ENCODE measurements around the gene SCART1. TPM values are rescaled to one million over a fixed set of nuclear protein-coding genes. Genes with fewer than 3 reads are reported as not detected.

Gene SCART1
- total and polyA plus RNA-seq, 9 donors = 0.53 to 1.9 (median 1.4) TPM

DNA sequence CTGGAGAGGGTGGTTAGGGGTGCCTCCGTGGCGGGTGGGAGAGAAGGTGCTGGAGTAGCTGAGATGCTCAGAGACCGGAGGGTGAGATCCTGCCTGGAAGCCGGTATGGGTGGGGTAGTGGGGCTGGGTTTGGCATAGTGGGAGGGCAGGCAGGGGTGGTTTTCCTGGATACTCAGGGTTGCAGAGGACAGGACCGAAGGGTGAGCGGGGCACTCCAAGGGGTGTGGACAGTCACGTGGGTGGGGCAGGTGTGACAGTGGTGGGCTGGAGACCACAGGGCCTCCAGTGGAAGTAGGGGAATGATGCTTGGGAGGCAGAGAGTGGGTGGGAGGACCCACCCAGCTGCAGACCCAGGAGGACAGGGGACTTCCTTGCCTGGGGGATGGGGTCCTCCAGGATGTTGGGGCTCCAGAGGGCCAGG, 1.9 kb downstream of the SCART1 start:
- Histone ChIP-seq H3K9me3 (replicated peaks; ENCODE audit: control insufficient read depth, low read depth, low read length) (no peaks in the 10 kb centered on the region), H3K4me1 (ENCODE audit: control insufficient read depth, insufficient read depth, low read length) (no peaks in the 10 kb centered on the region), H3K36me3 (ENCODE audit: control insufficient read depth, insufficient read depth, low read length) (no peaks in the 10 kb centered on the region), H3K27ac (ENCODE audit: low read length) (no peak overlapping the region), H3K4me3 (ENCODE audit: low read length) (no peak overlapping the region), H3K27me3 (ENCODE audit: control insufficient read depth, insufficient read depth, low read length) (no peaks in the 10 kb centered on the region)
- 75% methylated on average over 7 of the region's 7 CpGs for WGBS (ENCODE audit: insufficient coverage)
- DNase-seq = no peak

- H3K4me1 ChIP-seq (ENCODE audit: control insufficient read depth, insufficient read depth, low read length) = no peaks in the 10 kb centered on the region
- no peak overlapping the region for H3K4me3 ChIP-seq (ENCODE audit: low read length)
- H3K27me3 ChIP-seq (ENCODE audit: control insufficient read depth, insufficient read depth, low read length) = no peaks in the 10 kb centered on the region
- H3K36me3 ChIP-seq (ENCODE audit: control insufficient read depth, insufficient read depth, low read length) = no peaks in the 10 kb centered on the region
- no peak overlapping the region for H3K27ac ChIP-seq (ENCODE audit: low read length)
- WGBS (ENCODE audit: insufficient coverage) = 83% methylated on average over 46 of the region's 46 CpGs
- DNase-seq = no peak
- H3K9me3 ChIP-seq (replicated peaks; ENCODE audit: control insufficient read depth, low read depth, low read length) = no peaks in the 10 kb centered on the region
These were observed 2.6 kb downstream of the SCART1 start for GRCh38 chr10:133456041-133456951.

DNA sequence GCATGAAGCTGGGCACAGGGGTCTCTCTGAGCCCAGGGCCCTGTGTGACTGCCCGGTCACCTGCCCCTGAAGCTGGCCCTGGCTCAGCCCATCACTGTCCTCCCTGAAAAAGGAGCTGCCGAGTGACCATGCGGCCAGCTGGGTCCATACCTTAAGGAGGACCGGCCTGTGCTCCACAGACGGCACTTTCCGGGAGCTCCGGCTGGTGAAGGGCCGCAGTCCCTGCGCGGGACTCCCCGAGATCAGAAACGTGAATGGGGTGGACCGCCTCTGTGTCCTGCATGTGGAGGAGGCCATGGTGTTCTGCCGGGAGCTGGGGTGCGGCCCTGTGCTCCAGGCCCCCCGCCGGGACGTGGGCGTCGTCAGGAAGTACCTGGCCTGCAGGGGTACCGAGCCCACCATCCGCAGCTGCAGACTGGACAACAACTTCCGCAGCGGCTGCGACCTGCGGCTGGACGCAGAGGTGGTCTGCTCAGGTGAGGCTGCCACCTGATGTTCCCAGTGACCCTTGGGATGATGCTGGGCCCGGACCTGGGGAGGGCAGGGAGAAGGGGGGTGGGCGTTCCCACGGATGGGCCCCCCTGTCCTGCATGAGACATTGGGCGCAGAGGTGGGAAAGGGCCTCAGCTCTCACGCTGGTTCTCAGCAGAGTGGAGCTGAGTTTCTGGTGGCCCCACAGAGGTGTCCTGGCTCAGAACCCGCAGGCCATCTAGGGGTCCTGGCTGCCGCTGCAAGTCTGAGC, 3.5 kb downstream of the SCART1 start:
- no peak for DNase-seq
- Histone ChIP-seq H3K4me3 (ENCODE audit: low read length) (no peak overlapping the region), H3K27me3 (ENCODE audit: control insufficient read depth, insufficient read depth, low read length) (no peaks in the 10 kb centered on the region), H3K36me3 (ENCODE audit: control insufficient read depth, insufficient read depth, low read length) (no peaks in the 10 kb centered on the region), H3K4me1 (ENCODE audit: control insufficient read depth, insufficient read depth, low read length) (no peaks in the 10 kb centered on the region), H3K27ac (ENCODE audit: low read length) (no peak overlapping the region), H3K9me3 (replicated peaks; ENCODE audit: control insufficient read depth, low read depth, low read length) (no peaks in the 10 kb centered on the region)
- 84% methylated on average over 34 of the region's 34 CpGs for WGBS (ENCODE audit: insufficient coverage)

DNA sequence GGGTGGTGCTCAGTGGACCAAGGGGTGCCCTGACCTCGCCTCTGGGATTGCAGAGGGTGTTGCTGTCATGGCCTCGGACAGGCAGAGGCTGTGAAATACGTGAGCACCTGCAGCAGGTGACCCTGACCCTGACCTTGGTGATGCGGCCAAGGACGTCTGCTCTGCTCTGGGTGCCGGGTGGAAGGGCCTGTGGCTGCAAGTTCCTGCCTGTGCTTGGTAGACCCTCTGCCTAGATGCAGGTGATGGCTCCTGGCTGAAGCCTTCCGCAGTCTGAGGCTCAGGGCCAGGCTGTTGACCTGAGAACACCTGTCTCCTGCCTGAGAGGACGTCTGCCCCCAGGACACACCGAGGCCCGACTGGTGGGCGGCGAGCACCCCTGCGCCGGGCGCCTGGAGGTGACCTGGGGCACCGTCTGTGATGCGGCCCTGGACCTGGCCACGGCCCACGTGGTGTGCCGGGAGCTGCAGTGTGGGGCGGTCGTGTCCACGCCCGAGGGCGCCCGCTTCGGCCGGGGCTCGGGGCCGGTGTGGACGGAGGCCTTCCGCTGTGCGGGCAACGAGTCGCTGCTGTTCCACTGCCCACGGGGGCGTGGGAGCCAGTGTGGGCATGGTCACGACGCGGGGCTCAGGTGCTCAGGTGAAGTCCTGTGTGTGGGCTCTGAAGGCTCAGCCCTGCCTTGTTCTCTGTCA, 4.4 kb downstream of the SCART1 start:
- Histone ChIP-seq H3K4me1 (ENCODE audit: control insufficient read depth, insufficient read depth, low read length) (no peaks in the 10 kb centered on the region), H3K4me3 (ENCODE audit: low read length) (no peak overlapping the region), H3K36me3 (ENCODE audit: control insufficient read depth, insufficient read depth, low read length) (no peaks in the 10 kb centered on the region), H3K9me3 (replicated peaks; ENCODE audit: control insufficient read depth, low read depth, low read length) (no peaks in the 10 kb centered on the region), H3K27me3 (ENCODE audit: control insufficient read depth, insufficient read depth, low read length) (no peaks in the 10 kb centered on the region), H3K27ac (ENCODE audit: low read length) (no peak overlapping the region)
- no peak for DNase-seq
- 89% methylated on average over 40 of the region's 40 CpGs for WGBS (ENCODE audit: insufficient coverage)

DNA sequence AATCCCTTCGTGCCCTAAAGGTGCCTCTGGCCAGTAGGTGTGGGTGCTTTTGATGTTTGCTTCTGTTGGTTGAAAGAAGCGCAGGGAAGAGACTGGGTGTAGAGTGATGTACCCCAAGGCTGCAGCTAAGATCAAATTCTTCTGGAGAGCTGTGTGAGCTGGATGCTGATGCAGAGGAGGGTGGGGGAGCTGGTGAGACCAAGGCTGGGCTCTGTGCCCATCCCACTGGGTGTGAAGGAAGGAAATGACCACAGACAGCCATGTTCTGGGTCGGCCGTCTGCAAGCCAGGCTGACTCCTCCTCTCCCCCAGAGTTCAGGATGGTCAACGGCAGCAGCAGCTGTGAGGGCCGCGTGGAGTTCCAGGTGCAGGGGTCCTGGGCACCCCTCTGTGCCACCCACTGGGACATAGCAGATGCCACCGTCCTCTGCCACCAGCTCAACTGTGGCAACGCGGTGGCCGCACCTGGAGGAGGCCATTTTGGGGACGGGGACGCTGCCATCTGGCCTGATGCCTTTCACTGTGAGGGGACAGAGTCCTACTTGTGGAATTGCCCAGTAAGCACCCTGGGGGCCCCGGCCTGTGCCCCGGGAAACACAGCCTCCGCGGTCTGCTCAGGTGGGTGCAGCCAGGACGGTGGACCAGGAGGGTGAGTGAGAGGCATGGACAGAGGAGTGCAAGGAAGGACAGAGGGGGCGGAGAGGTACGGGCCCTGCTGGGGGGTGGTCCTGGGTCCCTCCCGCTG, 5.1 kb downstream of the SCART1 start:
- Histone ChIP-seq H3K9me3 (replicated peaks; ENCODE audit: control insufficient read depth, low read depth, low read length) (no peaks in the 10 kb centered on the region), H3K4me3 (ENCODE audit: low read length) (no peak overlapping the region), H3K27ac (ENCODE audit: low read length) (no peak overlapping the region), H3K27me3 (ENCODE audit: control insufficient read depth, insufficient read depth, low read length) (no peaks in the 10 kb centered on the region), H3K36me3 (ENCODE audit: control insufficient read depth, insufficient read depth, low read length) (no peaks in the 10 kb centered on the region), H3K4me1 (ENCODE audit: control insufficient read depth, insufficient read depth, low read length) (no peaks in the 10 kb centered on the region)
- 83% methylated on average over 21 of the region's 21 CpGs for WGBS (ENCODE audit: insufficient coverage)
- DNase-seq = no peak

GRCh38 chr10:133459454-133460207, 5.9 kb downstream of the SCART1 start:
- no peaks in the 10 kb centered on the region for H3K4me1 ChIP-seq (ENCODE audit: control insufficient read depth, insufficient read depth, low read length)
- no peaks in the 10 kb centered on the region for H3K36me3 ChIP-seq (ENCODE audit: control insufficient read depth, insufficient read depth, low read length)
- WGBS (ENCODE audit: insufficient coverage) = 53% methylated on average over 81 of the region's 81 CpGs
- no peaks in the 10 kb centered on the region for H3K27me3 ChIP-seq (ENCODE audit: control insufficient read depth, insufficient read depth, low read length)
- H3K9me3 ChIP-seq (replicated peaks; ENCODE audit: control insufficient read depth, low read depth, low read length) = no peaks in the 10 kb centered on the region
- no peak for DNase-seq
- H3K27ac ChIP-seq (ENCODE audit: low read length) = no peak overlapping the region
- H3K4me3 ChIP-seq (ENCODE audit: low read length) = no peak overlapping the region

DNA sequence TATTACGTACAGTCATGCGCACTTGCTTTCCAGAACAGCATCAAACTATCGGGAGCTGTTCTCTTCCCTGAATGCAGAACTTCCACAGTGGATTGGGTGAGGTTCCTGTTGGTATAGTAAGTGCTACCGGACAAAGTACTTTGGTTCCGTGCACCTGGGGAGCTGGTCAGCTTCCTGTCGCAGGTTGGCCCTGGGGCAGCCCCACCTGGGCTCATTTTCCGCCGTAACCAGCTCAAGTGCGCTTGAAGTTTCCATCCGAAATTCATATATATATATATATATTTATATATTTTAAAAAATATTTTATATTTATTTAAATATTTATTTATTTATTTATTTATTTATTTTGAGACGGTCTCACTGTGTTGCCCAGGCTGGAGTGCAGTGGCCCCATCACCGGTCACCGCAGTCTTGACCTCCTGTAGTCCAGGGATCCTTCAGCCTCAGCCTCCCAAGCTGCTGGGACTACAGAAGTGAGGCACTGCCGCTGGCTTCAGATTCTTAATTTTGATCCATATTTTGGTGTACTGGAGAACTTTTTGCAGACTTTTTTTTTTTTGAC, 6.5 kb downstream of the SCART1 start:
- DNase-seq = no peak
- H3K9me3 ChIP-seq (replicated peaks; ENCODE audit: control insufficient read depth, low read depth, low read length) = no peaks in the 10 kb centered on the region
- H3K4me1 ChIP-seq (ENCODE audit: control insufficient read depth, insufficient read depth, low read length) = no peaks in the 10 kb centered on the region
- no peaks in the 10 kb centered on the region for H3K36me3 ChIP-seq (ENCODE audit: control insufficient read depth, insufficient read depth, low read length)
- no peak overlapping the region for H3K4me3 ChIP-seq (ENCODE audit: low read length)
- H3K27ac ChIP-seq (ENCODE audit: low read length) = no peak overlapping the region
- WGBS (ENCODE audit: insufficient coverage) = 92% methylated on average over 6 of the region's 14 CpGs
- H3K27me3 ChIP-seq (ENCODE audit: control insufficient read depth, insufficient read depth, low read length) = no peaks in the 10 kb centered on the region

DNA sequence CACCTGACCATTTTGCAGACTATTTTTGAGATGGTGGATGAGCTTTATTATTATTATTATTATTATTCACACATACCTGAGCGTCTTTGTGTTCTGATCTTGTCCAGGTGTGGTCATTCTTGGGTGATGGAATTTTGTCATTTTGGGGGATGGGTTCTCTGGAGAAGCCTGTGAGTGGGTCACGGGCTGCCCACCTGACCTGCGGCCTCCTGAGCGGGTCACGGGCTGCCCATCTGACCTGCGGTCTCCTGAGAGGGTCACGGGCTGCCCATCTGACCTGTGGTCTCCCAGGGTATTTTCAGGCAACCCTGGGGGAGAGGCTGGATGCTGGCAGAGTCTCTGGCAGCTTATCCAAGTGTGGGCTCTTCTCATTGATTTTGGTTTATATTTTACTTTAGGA, 7.3 kb downstream of the SCART1 start:
- no peak for DNase-seq
- Histone ChIP-seq H3K27me3 (ENCODE audit: control insufficient read depth, insufficient read depth, low read length) (no peaks in the 10 kb centered on the region), H3K9me3 (replicated peaks; ENCODE audit: control insufficient read depth, low read depth, low read length) (no peaks in the 10 kb centered on the region), H3K4me3 (ENCODE audit: low read length) (no peak overlapping the region), H3K36me3 (ENCODE audit: control insufficient read depth, insufficient read depth, low read length) (no peaks in the 10 kb centered on the region), H3K4me1 (ENCODE audit: control insufficient read depth, insufficient read depth, low read length) (no peaks in the 10 kb centered on the region), H3K27ac (ENCODE audit: low read length) (no peak overlapping the region)
- WGBS (ENCODE audit: insufficient coverage) = 87% methylated on average over 6 of the region's 7 CpGs

GRCh38 chr10:133461841-133462240, 8.1 kb downstream of the SCART1 start:
- Histone ChIP-seq H3K27me3 (ENCODE audit: control insufficient read depth, insufficient read depth, low read length) (no peaks in the 10 kb centered on the region), H3K4me1 (ENCODE audit: control insufficient read depth, insufficient read depth, low read length) (no peaks in the 10 kb centered on the region), H3K4me3 (ENCODE audit: low read length) (no peak overlapping the region), H3K36me3 (ENCODE audit: control insufficient read depth, insufficient read depth, low read length) (no peaks in the 10 kb centered on the region), H3K9me3 (replicated peaks; ENCODE audit: control insufficient read depth, low read depth, low read length) (no peaks in the 10 kb centered on the region), H3K27ac (ENCODE audit: low read length) (no peak overlapping the region)
- 79% methylated on average over 8 of the region's 8 CpGs for WGBS (ENCODE audit: insufficient coverage)
- no peak for DNase-seq

All from muscle of leg (tissue), 11 donors.